ENCODE results near the gene FGD5.

DNA sequence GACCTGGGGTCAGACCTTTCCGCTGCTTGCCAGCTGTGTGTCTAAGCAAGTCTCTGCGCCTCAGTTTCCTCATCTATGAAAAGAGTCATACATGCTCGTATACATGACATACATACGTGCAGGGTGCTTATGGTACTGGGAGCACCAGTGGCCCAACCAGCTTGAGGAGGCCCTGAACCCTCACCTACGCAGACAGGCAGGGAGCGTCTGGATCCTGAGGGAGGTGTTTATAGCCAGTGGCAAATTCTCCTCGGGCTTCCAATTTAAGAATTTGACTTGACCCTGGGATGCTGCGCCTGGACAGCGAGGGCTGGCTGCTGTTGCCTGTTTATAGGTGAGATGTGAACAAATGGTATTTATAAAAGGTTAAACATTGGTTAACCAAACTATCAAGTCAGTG is 17.7 kb upstream of the FGD5 start:
- TF ChIP-seq, protein P1, sequence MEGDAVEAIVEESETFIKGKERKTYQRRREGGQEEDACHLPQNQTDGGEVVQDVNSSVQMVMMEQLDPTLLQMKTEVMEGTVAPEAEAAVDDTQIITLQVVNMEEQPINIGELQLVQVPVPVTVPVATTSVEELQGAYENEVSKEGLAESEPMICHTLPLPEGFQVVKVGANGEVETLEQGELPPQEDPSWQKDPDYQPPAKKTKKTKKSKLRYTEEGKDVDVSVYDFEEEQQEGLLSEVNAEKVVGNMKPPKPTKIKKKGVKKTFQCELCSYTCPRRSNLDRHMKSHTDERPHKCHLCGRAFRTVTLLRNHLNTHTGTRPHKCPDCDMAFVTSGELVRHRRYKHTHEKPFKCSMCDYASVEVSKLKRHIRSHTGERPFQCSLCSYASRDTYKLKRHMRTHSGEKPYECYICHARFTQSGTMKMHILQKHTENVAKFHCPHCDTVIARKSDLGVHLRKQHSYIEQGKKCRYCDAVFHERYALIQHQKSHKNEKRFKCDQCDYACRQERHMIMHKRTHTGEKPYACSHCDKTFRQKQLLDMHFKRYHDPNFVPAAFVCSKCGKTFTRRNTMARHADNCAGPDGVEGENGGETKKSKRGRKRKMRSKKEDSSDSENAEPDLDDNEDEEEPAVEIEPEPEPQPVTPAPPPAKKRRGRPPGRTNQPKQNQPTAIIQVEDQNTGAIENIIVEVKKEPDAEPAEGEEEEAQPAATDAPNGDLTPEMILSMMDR (IDR thresholded peaks at IDR 0.05), result no peak
- TF ChIP-seq EZH2 (IDR thresholded peaks at IDR 0.05), result no peak

All from neural progenitor cell (in vitro differentiated cells).